Stomach (tissue), 4 donors: Measurements from ENCODE around the gene CD200R1L.

Experiments used
- EP300 ChIP-seq: sonication (generic); formaldehyde crosslinking; IDR thresholded peaks from one replicate; pipeline ENCODE4 v1.6.1; 2017; ENCODE audit warnings: antibody characterized with exemption
- POLR2A ChIP-seq, 4 donors: fragments of 450-650 bp; IDR thresholded peaks; one replicate each; pipeline ENCODE4 v1.6.1; 2016; ENCODE audit warnings: antibody characterized with exemption in 4 of 4, control low read depth in 2 of 4, mild to moderate bottlenecking in 1 of 4, moderate library complexity in 1 of 4
- POLR2AphosphoS5 ChIP-seq, 3 donors: sonication (generic); formaldehyde crosslinking; IDR thresholded peaks; one replicate each; pipeline ENCODE4 v1.6.1; 2016; ENCODE audit warnings: antibody characterized with exemption in 3 of 3
- TF ChIP-seq, protein P1 (sequence below), 7 experiments: fragments of 450-650 bp in 4 of 7; fragments of 200-600 bp in 3 of 7; sonication (generic) in 3 of 7; IDR thresholded peaks; one replicate each; pipeline ENCODE4 v1.5.1; 2016 to 2019; ENCODE audit warnings: antibody characterized with exemption in 7 of 7, control low read depth in 2 of 7, mild to moderate bottlenecking in 1 of 7

DNA sequence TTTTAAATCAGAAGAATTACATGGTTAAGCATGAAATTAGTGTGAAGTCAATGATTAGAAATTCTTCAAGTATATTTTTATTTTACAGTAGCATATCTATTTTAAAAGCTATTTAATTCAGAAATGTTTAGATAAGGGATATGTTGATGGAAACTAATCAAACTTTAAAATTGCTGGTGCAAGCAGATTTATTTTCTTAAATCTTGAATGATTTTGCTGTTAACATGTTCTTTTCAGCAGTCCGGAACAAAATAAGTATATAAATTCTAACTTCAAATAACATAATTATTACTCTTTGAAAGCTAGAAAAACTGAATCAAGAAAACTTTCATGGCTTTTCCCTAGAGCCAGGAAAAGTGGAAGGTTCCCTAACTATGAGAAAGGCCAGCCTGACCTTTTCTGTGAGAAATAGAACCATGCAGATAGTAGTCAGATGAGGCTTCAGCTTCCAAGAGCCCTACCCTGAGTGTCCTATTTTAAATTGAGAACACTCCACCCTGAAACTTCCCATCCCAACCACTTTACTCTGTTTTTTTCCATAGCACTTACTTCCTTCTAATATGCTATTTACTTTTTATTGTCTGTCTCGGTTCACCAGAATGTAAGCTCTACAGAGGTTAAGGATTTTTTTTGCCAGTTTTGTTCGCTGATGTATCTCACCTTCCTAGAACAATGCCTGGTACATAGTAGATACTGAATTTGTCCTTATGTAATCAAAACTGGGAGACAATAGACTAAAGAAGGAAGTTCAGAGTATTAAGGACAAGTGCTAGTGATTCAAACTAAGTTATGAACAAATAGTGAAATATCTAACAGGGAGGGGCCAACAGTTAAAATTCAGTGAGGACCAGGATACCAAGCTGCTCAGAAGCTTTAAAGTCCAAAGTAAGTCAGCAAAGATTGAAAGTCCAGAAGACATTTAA lies 66.8 kb downstream of the CD200R1L start:
- TF ChIP-seq, protein P1, sequence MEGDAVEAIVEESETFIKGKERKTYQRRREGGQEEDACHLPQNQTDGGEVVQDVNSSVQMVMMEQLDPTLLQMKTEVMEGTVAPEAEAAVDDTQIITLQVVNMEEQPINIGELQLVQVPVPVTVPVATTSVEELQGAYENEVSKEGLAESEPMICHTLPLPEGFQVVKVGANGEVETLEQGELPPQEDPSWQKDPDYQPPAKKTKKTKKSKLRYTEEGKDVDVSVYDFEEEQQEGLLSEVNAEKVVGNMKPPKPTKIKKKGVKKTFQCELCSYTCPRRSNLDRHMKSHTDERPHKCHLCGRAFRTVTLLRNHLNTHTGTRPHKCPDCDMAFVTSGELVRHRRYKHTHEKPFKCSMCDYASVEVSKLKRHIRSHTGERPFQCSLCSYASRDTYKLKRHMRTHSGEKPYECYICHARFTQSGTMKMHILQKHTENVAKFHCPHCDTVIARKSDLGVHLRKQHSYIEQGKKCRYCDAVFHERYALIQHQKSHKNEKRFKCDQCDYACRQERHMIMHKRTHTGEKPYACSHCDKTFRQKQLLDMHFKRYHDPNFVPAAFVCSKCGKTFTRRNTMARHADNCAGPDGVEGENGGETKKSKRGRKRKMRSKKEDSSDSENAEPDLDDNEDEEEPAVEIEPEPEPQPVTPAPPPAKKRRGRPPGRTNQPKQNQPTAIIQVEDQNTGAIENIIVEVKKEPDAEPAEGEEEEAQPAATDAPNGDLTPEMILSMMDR (IDR thresholded peaks at IDR 0.05) = no peak
- no peak for TF ChIP-seq POLR2A (IDR thresholded peaks at IDR 0.05)
- TF ChIP-seq EP300 = no peak
- TF ChIP-seq POLR2AphosphoS5 (IDR thresholded peaks at IDR 0.05) = no peak
